OCI-LY7 (cell line): ENCODE measurements around the gene TM7SF2. TPM values are rescaled to one million over a fixed set of nuclear protein-coding genes. Genes with fewer than 3 reads are reported as not detected.

Experiments
- BruUV-seq: library from RNA; stranded (reverse); fragments of 400-500 nt; replicated peaks from 2 replicates; lab custom pipeline; 2021; lab: Mats Ljungman, UMichigan
- CTCF ChIA-PET: fragments of 300-600 bp; sonication (Branson Sonifier 250); formaldehyde crosslinking; loops from one replicate; lab custom pipeline; 2022; ENCODE audit warnings: antibody characterized with exemption; ENCODE audit not compliant: unreplicated experiment; lab: Charles Lee
- POLR2A ChIA-PET: fragments of 300-600 bp; sonication (Branson Sonifier 250); formaldehyde crosslinking; loops from one replicate; lab custom pipeline; 2022; ENCODE audit warnings: antibody characterized with exemption; lab: Charles Lee
- DNase-seq: peaks from one replicate; pipeline ENCODE4 v3.0.0-alpha.2; 2015; ENCODE audit warnings: low spot score
- H2AFZ ChIP-seq: fragments of 200-600 bp; sonication (generic), shearing (Covaris generic); 2 replicates; pipeline ENCODE4 v1.6.1; 2014; ENCODE audit warnings: mild to moderate bottlenecking, antibody characterized with exemption, low read length, moderate library complexity
- H3K27ac ChIP-seq: fragments of 200-600 bp; sonication (generic); 2 replicates; pipeline ENCODE4 v1.5.1; 2014; ENCODE audit warnings: mixed run types, low read depth, mild to moderate bottlenecking, moderate library complexity, low read length, inconsistent platforms; ENCODE audit not compliant: poor library complexity, severe bottlenecking
- H3K36me3 ChIP-seq: fragments of 200-600 bp; sonication (generic); 2 replicates; pipeline ENCODE4 v1.6.1; 2014; ENCODE audit warnings: mild to moderate bottlenecking, antibody characterized with exemption, low read length, moderate library complexity, mixed read lengths; ENCODE audit not compliant: insufficient read depth
- H3K4me1 ChIP-seq: fragments of 200-600 bp; sonication (generic); 2 replicates; pipeline ENCODE4 v1.5.1; 2014; ENCODE audit warnings: mild to moderate bottlenecking, low read length; ENCODE audit not compliant: insufficient read depth, poor library complexity, severe bottlenecking
- H3K4me2 ChIP-seq: fragments of 200-600 bp; sonication (generic); 2 replicates; pipeline ENCODE4 v1.6.1; 2014; ENCODE audit warnings: mild to moderate bottlenecking, low read length
- H3K4me3 ChIP-seq: fragments of 200-600 bp; sonication (generic); 2 replicates; pipeline ENCODE4 v1.5.1; 2014; ENCODE audit warnings: mild to moderate bottlenecking, low read depth, low read length; ENCODE audit not compliant: poor library complexity, severe bottlenecking
- H3K79me2 ChIP-seq: fragments of 200-600 bp; sonication (generic); 2 replicates; pipeline ENCODE4 v1.6.1; 2016; ENCODE audit warnings: low read depth, mild to moderate bottlenecking, low read length, moderate library complexity, mixed read lengths; ENCODE audit not compliant: insufficient read depth
- H3K9me2 ChIP-seq: fragments of 200-600 bp; sonication (generic); 2 replicates; pipeline ENCODE4 v1.6.1; 2016; ENCODE audit warnings: mild to moderate bottlenecking, low read length, mixed read lengths; ENCODE audit not compliant: insufficient read depth
- H3K9me3 ChIP-seq: fragments of 200-600 bp; sonication (generic); 2 replicates; pipeline ENCODE4 v1.6.1; 2014; ENCODE audit warnings: mild to moderate bottlenecking, mixed run types, low read length, mixed read lengths
- H4K20me1 ChIP-seq: fragments of 200-600 bp; sonication (generic); 2 replicates; pipeline ENCODE4 v1.6.1; 2014; ENCODE audit warnings: mild to moderate bottlenecking, antibody characterized with exemption, low read length, moderate library complexity, mixed read lengths; ENCODE audit not compliant: insufficient read depth
- CTCF ChIP-seq: fragments of 200-600 bp; sonication (generic); conservative IDR thresholded peaks from 2 replicates; pipeline ENCODE4 v1.5.1; 2014; ENCODE audit warnings: mild to moderate bottlenecking, antibody characterized with exemption, low read length, moderate library complexity, mixed read lengths
- EZH2phosphoT487 ChIP-seq: fragments of 200-600 bp; sonication (generic); IDR thresholded peaks from 2 replicates; pipeline ENCODE4 v1.6.1; 2018; ENCODE audit warnings: low read depth, borderline replicate concordance, mild to moderate bottlenecking, mixed run types, antibody characterized with exemption, low read length, moderate library complexity, mixed read lengths
- intact Hi-C: fragments of 100-400 bp; cut with micrococcal nuclease; formaldehyde crosslinking; loops from one replicate; pipeline ENCODE4 v1.10.0; 2022; ENCODE audit not compliant: unreplicated experiment
- total RNA-seq, 2 experiments: library from RNA; depleted of rRNA in 1 of 2; stranded (reverse); fragments of >200 nt in 1 of 2; shearing (Covaris generic) in 1 of 2; gene quantifications; 2 replicates each; pipeline ENCODE4 v1.2.3, GENCODE V29; 2014 to 2022

The TM7SF2 gene
- total RNA-seq, 2 experiments from 2014 or later: 25.8 to 54.1 TPM

- BruUV-seq: no TSS peak
- H2AFZ ChIP-seq: peak overlapping the region; percentile 11; the same call in 1 of the 2 replicates
- no peaks in the 10 kb centered on the region for H3K9me2 ChIP-seq
- no peak for DNase-seq
- intact Hi-C loops: no loop called here
- peaks cover 15% of the 10 kb centered on the region for H3K4me1 ChIP-seq
- no peak overlapping the region for H3K4me3 ChIP-seq
- no peaks in the 10 kb centered on the region for H4K20me1 ChIP-seq
- POLR2A ChIA-PET: no interaction called here
- H3K4me2 ChIP-seq: peak overlapping the region; percentile 22; the same call in 1 of the 2 replicates
- H3K79me2 ChIP-seq: no peaks in the 10 kb centered on the region
- TF ChIP-seq EZH2phosphoT487 (no peak), CTCF (no peak)
- no peak overlapping the region for H3K27ac ChIP-seq
- CTCF ChIA-PET: no interaction called here
- peaks cover 5% of the 10 kb centered on the region; the same call in 1 of the 2 replicates for H3K9me3 ChIP-seq
- H3K36me3 ChIP-seq: no peaks in the 10 kb centered on the region
Observed at GRCh38 chr11:65152122-65152521, 40.5 kb downstream of the TM7SF2 start.

- no TSS peak for BruUV-seq
- DNase-seq: no peak
- Histone ChIP-seq H3K4me1 (peaks cover 46% of the 10 kb centered on the region), H3K36me3 (no peaks in the 10 kb centered on the region), H3K4me3 (no peak overlapping the region), H3K79me2 (no peaks in the 10 kb centered on the region), H3K4me2 (no peak overlapping the region), H2AFZ (no peak overlapping the region), H4K20me1 (no peaks in the 10 kb centered on the region), H3K27ac (no peak overlapping the region), H3K9me2 (no peaks in the 10 kb centered on the region), H3K9me3 (no peaks in the 10 kb centered on the region)
- no peak for TF ChIP-seq CTCF
- no peak for TF ChIP-seq EZH2phosphoT487
- intact Hi-C loops: no loop called here
- ChIA-PET CTCF (no interaction called here), POLR2A (interaction anchor here (0.5 to 0.6 kb wide), 2 partner anchors 9 to 10 kb away, joined by 3 to 4 read pairs; no protein-coding TSS in a partner anchor)
Observed at GRCh38 chr11:65156256-65156655, 44.6 kb downstream of the TM7SF2 start.

GRCh38 chr11:65156926-65157325 lies 45.3 kb downstream of the TM7SF2 start:
- Histone ChIP-seq H3K27ac (no peak overlapping the region), H2AFZ (no peak overlapping the region), H3K9me2 (no peaks in the 10 kb centered on the region), H3K4me1 (peaks cover 41% of the 10 kb centered on the region), H3K79me2 (no peaks in the 10 kb centered on the region), H3K9me3 (no peaks in the 10 kb centered on the region), H3K36me3 (no peaks in the 10 kb centered on the region), H3K4me3 (no peak overlapping the region), H3K4me2 (no peak overlapping the region), H4K20me1 (no peaks in the 10 kb centered on the region)
- TF ChIP-seq EZH2phosphoT487: no peak
- no peak for TF ChIP-seq CTCF
- POLR2A ChIA-PET: interaction anchor here (0.6 to 1.0 kb wide), 3 partner anchors 10 to 39 kb away, joined by 3 to 5 read pairs (median 3); partner anchors contain the start of gene SYVN1
- BruUV-seq: no TSS peak
- CTCF ChIA-PET: no interaction called here
- intact Hi-C loops: no loop called here
- no peak for DNase-seq
